Brain pericyte (primary cell): ENCODE results near the gene SKI.
A peak's percentile ranks its signal among the peaks of the same experiment; 100 is the strongest.
"Not testable (repeated sequence)": the region's sequence is repeated elsewhere in the genome, so short reads cannot be mapped to it uniquely, and the experiment has no call there.

Experiments used
- DNase-seq: peaks from one replicate; pipeline ENCODE4 v3.0.0-alpha.2; 2012; ENCODE audit warnings: low read depth, low spot score

Gene SKI

DNA sequence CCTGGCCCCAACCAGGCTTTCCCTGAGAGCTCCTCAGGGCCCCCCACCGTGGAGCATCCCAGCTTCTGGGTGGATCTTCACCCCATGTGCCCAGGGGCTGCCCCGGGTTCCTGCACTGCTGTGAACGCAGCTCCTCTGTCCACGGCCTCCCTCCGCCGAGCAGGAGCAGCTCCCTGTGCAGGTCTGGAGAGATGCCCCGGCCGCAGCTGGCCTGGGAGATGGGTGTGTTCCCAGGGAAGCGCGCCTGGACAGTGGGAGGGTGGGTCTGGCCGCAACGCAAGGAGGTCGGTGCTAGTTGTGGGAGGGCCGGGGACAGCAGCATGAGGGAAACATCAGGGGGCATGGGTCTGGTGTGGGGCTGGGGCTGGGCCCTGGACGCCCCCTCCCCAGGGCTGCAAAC is 91.9 kb downstream of the SKI start:
- no peak for DNase-seq

DNA sequence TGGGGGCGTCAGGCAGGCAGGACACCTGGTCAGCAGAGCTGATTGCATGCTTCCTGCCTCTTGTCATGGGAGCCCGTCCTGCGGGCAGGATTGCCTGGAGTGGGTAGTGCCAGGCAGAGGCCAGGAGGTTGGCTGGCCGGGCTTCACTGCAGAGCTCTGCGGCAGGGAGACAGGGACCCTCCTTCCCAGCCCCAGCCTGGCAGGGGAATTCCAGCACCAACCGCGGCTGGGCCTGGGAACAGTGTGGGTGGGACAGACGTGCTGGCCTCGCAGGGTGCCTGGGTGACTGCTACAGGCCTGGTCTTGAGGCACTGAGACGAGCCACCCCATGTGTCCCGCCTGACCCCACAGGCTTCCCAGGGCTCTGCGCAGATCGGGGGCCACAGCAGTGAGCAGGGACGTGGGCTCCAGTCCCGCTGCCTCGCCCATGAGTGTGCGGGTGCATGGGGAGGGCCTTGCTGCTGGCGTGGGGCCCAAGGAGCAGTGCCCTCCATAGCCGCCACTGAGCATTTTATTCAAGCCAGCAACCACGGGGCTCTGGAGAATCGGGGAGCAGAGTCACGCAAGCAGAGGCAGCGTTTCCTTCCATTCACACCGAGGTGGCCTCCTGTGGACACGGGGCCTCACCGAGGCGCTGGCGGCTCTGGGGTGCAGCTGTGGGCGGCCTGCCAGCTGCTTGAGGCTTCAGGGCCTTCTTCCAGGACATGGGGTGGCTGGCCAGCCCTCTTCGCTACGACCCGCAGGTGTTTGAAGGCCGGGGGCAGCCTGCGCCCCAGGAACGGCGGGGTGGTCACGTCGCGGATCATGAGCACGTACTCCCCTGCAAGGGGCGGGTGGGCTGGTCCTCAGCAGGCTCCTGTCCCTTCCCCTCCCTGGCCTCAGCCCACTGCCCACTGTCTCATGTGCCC is 92.9 kb downstream of the SKI start:
- no peak for DNase-seq

DNA sequence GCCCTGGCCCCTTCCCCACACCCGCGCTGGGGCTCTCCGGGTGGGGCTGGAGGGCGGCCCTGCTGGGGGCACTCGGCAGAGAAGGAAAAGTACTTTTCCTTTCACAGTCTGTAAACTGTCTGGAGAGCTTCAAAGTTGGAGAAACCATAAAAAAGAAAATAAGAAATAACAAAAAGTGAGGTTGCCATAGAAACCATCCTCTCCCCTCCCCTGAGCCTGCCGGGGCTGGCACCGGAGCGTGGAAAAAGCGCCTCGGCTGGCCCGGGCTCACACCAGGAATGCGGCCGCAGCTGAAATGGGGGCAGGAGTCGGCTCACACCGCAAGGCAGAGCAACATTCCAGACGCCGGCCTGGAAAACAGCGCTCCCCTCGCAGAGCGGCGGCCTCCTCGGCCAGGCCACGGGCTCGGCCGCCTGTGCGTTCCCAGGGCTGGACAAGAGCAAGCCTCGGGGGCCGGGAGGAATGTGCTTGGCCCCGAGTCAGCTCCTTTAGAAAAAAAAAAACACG is 94.0 kb downstream of the SKI start:
- DNase-seq: peak; percentile 37

DNA sequence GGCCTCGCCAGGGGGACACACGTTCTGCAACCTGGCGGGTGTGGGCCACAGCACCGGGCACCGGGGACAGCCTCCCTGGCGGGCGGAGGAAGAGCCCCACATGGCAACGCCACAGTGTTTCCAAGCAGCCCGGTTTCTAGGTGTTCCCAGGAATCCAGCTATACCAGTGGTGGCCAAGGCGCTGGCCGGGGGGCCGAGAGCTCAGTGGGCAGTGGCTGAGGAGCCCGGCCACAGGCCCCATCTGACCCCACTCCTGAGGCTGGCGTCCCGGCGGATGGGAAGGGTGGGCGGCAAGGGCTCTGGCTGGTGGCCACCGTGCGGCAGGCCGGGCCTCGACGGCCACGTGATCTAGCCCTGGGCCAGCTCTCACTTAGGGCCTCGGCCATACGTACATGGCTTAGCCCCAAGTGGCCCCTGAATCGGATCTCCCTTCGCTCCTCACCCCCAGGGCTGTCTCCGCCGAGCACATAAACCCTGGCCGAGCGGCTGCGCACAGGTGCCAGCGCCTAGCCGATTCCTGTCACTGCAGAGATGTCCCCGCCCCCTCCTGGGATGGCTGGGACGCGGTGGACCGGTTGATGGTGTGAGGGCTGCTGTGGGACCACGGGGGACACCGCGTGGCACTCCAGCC is 94.6 kb downstream of the SKI start:
- no peak for DNase-seq

DNA sequence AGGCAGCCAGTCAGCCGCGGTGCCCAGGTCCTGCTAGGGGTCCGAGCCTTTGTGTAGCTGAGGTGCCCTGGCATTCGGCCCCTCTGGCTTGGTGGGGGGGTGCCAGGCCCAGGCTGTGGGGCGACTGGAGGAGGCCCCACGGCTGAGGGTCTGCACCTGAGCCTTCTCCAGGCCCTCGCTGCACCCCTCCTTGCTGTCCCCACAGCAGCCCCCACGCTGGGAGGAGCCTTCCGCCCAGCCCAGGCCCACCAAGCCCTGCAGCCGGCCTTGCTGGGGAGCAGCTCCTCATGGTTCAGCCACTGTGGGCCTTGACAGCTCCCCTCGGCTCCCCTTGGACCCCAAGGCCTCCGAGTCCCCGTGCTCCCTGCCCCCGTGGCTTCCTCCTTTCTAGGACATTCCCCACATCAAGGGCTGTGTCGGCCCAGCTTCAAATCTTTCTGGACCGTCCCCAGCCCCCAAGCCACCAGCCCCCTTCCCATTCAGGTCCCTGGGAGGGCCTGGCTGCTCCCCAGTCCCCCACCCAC is 95.4 kb downstream of the SKI start:
- DNase-seq: no peak

DNA sequence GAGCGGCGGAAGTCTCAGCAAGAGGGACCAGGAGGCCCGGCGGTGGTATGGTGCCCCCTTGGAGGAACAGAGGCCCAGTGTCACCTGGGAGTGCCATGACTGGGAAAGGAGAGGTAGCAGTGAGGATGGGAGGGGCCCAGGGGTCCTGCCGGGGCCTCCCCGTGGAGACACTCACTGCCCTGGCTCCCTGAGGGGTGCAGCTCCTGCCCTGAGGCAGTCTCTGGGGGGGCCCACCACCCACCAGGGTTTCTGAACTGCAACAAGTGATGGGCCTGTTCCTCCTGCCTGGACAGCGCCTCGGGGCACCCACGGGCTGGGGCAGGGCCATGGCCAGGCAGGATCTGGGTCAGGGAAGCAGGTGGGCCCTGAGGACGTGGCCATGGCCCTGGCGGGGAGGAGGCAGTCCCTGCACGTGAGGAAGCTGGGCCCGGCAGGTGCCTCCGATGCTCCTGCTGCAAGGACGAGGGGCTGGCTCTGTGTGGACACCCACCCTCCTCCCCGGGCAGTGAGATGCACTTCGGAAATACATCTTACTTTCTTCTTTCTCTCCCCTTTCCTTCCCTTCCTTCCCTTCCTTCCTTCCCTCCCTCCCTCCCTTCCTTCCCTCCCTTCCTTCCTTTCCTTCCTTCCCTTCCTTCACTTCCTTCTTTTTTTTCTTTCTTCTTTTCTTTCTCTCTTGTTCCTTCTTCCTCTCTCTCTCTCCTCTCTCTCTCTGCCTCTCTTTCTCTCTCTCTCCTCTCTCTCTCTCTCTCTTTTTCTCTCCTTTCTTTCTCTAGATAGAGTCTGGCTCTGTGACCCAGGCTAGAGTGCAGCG is 96.6 kb downstream of the SKI start:
- no peak for DNase-seq

DNA sequence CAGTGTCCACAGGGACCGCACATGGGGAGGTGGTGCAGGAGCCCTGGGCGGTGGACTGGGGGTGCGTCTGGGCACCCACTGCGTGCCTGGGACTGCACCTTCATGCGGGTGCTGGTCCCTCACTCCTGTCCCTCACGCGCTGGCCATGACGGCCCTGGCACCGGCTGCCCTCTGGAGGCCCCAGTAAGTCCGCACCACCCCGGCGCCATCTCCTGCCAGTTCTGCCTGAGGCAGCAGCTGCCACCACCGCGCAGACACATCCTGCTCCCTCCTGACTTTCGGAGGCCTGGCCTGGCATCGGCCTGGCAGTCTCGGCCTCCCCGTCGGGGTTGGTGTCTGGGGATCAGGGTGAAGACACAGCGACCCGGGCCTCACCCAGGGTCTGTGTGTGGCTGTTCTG is 98.4 kb downstream of the SKI start:
- DNase-seq: no peak

DNA sequence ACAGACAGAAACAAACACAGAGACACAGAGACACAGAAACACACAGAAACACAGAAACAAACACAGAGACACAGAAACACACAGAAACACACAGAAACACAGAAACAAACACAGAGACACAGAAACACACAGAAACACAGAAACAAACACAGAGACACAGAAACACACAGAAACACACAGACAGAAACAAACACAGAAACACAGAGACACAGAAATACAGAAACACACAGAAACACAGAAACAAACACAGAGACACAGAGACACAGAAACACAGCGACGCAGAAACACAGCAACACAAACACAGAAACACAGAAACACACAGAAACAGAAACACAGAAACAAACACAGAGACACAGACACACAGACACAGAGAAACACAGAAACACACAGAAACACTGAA is 99.0 kb downstream of the SKI start:
- not testable (repeated sequence) for DNase-seq

DNA sequence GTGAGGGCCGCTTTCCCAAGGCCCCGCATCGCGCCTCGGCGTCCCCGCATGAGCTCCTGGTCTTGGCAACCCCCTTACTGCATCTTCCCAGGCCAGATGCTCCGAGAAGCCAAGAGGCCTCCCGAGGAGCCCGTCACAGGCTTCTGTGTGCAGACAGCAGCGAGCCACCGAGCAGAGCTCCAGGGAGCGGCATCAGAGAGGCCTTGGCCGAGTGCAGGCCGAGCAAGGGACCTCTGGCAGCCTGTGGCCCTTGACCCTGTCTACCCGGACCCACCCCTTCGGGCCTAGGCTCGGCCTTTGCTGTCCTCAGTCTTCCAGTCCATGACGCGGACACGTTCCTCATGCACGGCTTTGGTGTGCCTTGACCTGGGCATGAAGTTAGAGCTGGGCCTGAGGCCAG is 99.7 kb downstream of the SKI start:
- no peak for DNase-seq

DNA sequence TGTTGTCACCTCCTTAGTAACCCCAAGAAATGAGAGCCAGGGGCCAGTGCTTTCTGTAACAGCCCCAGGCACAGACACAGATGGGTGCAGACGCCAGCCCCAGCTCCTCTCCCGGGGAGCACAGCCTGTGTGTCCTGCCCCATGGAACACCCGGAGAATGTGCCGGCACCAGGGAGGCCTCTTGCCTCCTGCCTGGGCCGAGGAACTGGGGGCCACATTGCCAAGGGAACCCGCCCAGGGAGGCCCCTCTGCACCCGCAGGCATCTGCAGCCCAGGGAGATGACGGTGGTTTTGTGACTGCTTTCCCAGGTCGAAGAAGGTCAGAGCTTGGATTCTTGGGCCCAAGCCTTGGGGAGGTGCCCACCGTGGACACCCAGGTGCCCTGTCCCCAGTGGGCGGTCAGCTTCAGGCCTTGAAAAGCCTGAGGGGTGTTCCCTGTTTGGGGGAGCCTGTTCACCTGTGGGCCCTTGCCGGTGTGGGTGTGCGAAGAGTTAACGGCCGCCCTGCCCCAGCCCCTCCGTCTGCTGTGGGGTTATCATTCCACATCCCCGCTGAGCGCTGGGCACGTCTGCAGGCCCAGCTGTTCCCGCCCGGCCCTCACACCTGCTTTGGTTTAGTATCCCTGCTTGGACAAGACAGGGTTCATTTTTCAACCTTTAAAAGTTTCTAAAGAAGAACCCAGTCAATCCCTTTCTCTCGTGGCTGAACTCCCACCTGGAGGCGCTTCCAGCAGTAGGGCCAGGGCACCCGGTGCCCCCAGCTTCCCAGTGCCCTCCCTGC is 100.7 kb downstream of the SKI start:
- no peak for DNase-seq

DNA sequence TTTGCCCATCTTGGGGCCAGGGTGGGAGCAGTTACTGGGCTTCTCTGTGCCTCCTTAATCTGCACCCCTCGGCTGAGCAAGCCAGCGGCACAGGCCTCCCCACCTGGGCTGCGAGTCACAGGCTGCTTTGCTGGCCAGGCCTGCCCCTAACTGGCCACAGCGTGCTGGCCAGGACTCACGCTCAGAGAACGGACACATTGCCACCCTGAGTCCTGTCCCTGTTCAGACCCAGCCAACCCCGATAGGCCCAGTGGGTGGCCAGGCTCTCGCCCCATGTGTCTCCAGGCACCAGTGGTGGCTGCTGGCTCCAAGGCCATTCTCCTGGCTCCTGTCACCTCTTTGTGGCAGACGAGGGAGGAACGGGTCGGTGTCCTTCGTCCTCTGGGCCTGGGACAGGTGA is 101.9 kb downstream of the SKI start:
- DNase-seq: no peak

DNA sequence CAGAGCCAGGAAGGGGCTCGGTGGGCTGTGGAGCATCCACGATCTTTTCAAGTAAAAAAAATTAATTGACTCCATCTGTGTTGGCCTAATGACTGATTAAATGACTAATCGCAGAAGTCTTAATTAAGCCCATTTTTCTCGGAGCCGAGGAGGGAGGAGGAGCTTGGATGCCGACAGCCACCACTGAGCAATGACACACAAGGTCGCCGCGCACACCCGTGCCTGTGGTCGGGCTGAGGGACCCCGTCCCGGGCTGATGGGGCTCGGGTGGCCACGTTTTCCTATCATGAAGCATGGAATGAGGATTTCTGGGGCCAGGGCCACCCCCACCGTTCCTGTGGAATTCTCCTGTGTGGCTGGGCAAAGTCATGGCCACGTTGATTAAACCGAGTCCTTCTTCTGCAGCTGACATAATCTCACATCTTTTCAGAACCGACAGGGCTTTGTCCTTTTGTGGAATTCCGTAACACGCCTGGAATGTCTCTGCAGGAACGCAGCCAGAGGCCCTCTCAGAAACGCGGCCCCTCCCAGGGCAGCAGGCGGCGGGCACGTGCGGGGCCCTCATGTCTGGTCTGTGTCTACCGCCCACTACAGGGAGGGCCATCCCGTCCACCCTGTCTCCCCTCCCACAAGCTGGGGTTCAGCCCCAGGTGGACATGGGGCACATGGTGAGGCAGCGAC is 102.5 kb downstream of the SKI start:
- no peak for DNase-seq

DNA sequence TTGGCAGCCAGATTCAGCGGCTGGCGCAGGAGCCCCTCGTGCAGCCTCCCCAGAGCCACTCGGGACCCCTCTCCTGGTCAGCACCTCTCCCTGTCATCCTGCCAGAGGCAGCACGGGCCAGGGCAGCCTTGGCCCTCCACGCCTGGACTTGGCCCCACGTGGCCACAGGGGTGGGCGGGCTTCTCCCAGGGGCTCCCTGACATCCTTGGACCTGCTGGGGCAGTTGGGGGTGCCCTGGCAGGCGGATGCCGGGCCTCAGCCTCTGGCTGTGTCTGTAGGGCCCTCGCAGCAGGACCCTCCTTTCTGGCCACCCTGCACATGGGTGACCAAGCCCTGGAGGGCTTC is 103.1 kb downstream of the SKI start:
- no peak for DNase-seq

DNA sequence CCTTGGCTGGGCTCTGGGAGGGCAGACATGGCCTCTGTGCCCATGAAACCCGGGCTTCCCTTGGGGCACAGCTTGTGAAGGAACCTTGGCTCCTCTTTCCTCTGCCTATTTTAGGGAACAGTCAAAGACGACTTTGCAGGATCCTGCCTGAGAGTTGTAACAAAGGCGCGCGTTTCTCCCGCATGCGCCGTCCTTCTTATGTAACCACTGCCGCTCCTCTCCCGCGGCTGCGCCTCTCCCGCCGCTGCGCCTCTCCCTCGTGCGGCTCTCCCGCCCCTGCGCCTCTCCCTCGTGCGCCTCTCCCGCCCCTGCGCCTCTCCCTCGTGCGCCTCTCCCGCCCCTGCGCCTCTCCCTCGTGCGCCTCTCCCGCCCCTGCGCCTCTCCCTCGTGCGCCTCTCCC is 103.5 kb downstream of the SKI start:
- not testable (repeated sequence) for DNase-seq

DNA sequence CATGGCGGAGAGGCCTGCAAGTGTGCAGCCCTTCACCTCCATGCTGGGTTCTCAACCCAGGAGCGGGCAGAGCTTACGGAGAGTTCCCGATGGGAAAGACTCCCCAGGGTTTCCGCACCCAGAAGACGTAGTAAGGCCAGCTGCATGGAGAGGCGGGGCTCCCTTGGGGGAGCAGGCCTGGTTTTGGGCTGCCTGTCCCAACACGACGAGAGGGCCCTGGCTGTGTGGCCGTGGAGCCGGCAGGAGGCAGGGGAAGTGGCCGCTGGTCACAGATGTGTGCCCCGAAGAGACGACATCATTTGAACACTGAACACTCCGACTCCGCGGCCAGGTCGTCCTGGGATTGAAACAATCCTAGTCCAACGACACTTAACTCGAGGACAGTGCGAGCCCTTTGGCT is 106.2 kb downstream of the SKI start:
- no peak for DNase-seq

DNA sequence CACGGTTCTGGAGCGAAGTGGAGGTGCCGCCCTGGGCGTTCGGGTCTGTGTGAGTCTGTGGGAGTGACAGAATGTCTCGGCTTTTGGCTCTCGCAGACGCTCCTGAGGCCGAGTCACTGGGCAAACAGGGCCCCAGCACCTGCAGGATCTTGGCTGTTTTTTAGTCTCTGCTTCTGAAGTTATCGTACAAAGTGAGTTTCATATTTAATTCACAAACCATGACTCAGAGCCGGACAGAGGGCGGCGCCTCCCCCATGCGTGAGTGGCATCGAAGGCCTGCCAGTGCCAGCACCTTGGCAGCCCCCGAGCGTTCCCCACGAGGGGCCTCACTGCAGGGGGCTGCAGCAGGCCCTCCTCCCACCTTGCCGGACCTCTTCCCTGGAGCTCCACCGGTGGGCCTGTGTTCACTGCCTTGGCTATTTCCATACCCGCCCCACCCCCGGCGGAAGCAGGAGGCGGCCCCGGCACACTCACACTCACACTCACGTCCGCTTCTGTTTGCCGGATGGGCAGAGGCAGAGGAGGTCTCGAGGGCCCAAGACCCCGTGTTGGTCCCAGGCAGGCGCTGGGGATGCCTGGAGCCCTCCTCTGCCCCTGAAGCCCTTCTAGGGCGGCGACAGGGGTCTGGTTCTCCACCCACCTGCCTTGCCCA is 106.9 kb downstream of the SKI start:
- no peak for DNase-seq

DNA sequence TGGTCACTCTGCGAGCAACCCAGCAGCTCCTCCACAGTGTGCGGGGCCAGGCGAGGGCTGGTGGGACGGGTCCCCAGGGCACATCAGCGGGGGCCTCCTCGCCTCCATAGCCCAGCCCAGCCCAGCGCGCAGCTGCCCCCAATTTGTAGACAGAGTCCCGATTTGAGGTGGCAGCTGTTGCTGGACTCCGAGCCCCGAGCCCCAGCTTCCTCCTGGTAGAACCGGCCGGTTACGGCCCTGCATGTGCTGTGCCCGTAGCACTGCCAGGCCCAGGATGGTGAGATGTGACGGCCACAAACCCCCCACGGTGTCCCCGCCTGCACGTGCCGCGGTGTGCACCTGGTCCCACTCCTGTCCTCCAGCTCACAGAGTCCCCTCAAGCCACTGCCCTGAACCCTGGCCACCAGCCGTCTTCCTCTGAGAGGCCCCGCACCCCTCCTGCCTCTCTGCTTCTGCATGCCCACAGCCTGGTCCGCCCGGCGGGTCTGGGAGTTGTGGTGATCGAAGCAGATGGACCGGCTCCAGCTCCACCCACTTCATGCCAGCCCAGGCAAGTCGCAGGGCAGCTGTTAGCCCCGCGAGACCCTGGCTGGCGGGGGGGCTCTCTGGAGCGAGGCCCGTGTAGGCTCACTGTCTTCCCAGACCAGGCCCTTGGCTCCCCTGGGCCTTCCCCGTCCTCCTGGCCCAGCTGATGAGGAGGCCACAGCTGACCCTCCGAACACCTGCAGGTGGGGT is 107.8 kb downstream of the SKI start:
- DNase-seq: no peak

DNA sequence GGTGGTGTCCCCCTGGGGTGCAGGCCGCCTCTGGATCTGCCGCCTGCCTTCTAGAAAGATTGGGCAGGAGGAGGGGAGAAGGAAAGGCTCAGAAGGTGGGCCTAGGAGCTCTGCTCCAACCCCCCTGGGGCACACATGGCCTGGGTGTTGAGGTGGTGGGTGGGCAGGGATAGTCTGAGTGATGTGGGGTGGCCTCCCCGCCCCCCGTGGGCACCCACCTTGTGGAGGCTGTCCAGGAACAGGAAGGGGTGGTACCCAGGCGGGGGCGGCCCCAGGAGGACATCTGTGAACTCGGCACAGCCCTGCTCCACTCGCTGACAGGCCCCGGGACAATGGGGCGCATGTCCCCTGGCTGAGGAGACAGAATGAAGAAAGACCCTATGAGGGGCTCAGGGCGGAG is 108.4 kb downstream of the SKI start:
- DNase-seq: no peak

DNA sequence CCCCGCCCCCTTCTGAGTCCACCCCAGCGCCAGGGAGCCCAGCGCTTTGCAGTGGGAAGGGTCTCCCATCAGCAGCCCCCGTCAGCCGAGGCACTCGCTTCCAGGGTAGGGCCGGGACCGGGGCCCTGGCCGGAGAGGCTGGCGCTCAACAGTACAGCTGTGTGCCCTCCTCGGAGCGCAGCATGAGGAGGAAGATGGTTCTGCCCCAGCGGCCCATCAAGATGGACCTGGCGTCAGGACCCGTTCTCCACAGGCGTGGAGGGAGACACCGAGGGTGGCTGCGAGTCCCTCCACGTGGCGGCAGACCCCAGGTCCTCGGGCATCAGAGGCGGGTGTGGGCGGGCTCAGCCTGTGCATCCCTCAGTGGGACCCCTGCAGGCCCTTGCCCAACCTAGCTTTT is 109.0 kb downstream of the SKI start:
- DNase-seq: no peak

DNA sequence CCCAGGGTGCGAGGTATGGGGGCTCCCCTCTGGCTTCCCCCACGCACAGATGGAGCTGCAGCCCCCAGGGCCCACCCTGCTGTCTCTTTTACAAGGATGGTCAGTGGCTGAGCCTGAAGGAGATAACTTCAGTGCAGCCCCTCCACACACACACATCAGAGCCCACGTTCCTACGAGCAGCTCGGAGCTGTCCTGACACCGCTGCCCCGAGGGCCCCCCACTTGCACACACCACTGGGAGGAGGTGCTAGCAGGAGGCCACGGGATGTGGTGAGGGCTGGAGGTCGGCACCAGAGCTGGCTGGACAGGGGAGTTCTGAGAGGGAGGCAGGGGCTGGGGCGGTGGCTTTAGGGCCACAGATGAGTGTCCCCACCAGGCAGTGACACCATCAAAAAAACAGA is 109.4 kb downstream of the SKI start:
- DNase-seq: no peak
